Astrocyte (in vitro differentiated cells and primary cell): ENCODE results near the gene NUDT21. TPM values are rescaled to one million over a fixed set of nuclear protein-coding genes. Genes with fewer than 3 reads are reported as not detected.
A peak's percentile ranks its signal among the peaks of the same experiment; 100 is the strongest.

ENCODE experiments used
- DNase-seq: peaks from one replicate; pipeline ENCODE4 v3.0.0-alpha.2; 2010; ENCODE audit warnings: low read depth
- FAIRE-seq: peaks from 2 replicates; lab custom pipeline; 2011; peaks lifted over from hg19 to GRCh38; lab: Jason Lieb, UNC
- H2AFZ ChIP-seq: 2 replicates; pipeline ENCODE4 v1.6.0; 2012; ENCODE audit warnings: low read depth, low read length, inconsistent platforms
- H3K27ac ChIP-seq: 2 replicates; pipeline ENCODE4 v1.5.1; 2011; ENCODE audit warnings: low read depth, low read length, inconsistent platforms
- H3K27me3 ChIP-seq: 2 replicates; pipeline ENCODE4 v1.6.0; 2011; ENCODE audit warnings: low read length, inconsistent platforms; ENCODE audit not compliant: insufficient read depth
- H3K36me3 ChIP-seq: 2 replicates; pipeline ENCODE4 v1.5.1; 2011; ENCODE audit warnings: low read length, inconsistent platforms; ENCODE audit not compliant: insufficient read depth
- H3K4me1 ChIP-seq: 2 replicates; pipeline ENCODE4 v1.5.1; 2011; ENCODE audit warnings: low read length, inconsistent platforms; ENCODE audit not compliant: insufficient read depth
- H3K4me2 ChIP-seq: 2 replicates; pipeline ENCODE4 v1.6.0; 2012; ENCODE audit warnings: low read length, inconsistent platforms
- H3K4me3 ChIP-seq: 2 replicates; pipeline ENCODE4 v1.5.1; 2011; ENCODE audit warnings: low read depth, mild to moderate bottlenecking, low read length, inconsistent platforms; ENCODE audit not compliant: insufficient read depth
- H3K79me2 ChIP-seq: 2 replicates; pipeline ENCODE4 v1.6.0; 2012; ENCODE audit warnings: mild to moderate bottlenecking, low read length, inconsistent platforms; ENCODE audit not compliant: insufficient read depth
- H3K9ac ChIP-seq: 2 replicates; pipeline ENCODE4 v1.6.0; 2012; ENCODE audit warnings: mild to moderate bottlenecking, low read length, inconsistent platforms
- H3K9me3 ChIP-seq: 2 replicates; pipeline ENCODE4 v1.5.1; 2012; ENCODE audit warnings: low read depth, mild to moderate bottlenecking, low read length, inconsistent platforms; ENCODE audit not compliant: insufficient read depth
- H4K20me1 ChIP-seq: 2 replicates; pipeline ENCODE4 v1.6.0; 2012; ENCODE audit warnings: low read length, inconsistent platforms; ENCODE audit not compliant: insufficient read depth
- H3K27ac Mint-ChIP-seq: one replicate; pipeline ENCODE4 v1.8.0; 2021; ENCODE audit warnings: mild to moderate bottlenecking, mixed read lengths; ENCODE audit not compliant: unreplicated experiment
- H3K27me3 Mint-ChIP-seq: one replicate; pipeline ENCODE4 v1.8.0; 2021; ENCODE audit warnings: low read depth, mixed read lengths; ENCODE audit not compliant: unreplicated experiment
- H3K36me3 Mint-ChIP-seq: one replicate; pipeline ENCODE4 v1.8.0; 2021; ENCODE audit warnings: low read depth, mixed read lengths; ENCODE audit not compliant: unreplicated experiment
- H3K4me1 Mint-ChIP-seq: one replicate; pipeline ENCODE4 v1.8.0; 2021; ENCODE audit warnings: low read depth, mixed read lengths; ENCODE audit not compliant: unreplicated experiment
- H3K4me3 Mint-ChIP-seq: one replicate; pipeline ENCODE4 v1.8.0; 2021; ENCODE audit warnings: mild to moderate bottlenecking, moderate library complexity, mixed read lengths; ENCODE audit not compliant: unreplicated experiment
- H3K9me3 Mint-ChIP-seq: one replicate; pipeline ENCODE4 v1.8.0; 2021; ENCODE audit warnings: mild to moderate bottlenecking, mixed read lengths; ENCODE audit not compliant: unreplicated experiment
- CTCF ChIP-seq: IDR thresholded peaks from 2 replicates; pipeline ENCODE4 v1.5.1; 2011; ENCODE audit warnings: low read depth, mild to moderate bottlenecking, inconsistent platforms, low read length, moderate library complexity; ENCODE audit not compliant: insufficient read depth
- EZH2 ChIP-seq: IDR thresholded peaks from 2 replicates; pipeline ENCODE4 v1.6.1; 2012; ENCODE audit warnings: mild to moderate bottlenecking, low read length, inconsistent platforms; ENCODE audit not compliant: insufficient read depth
- total RNA-seq: library from RNA; stranded (reverse); gene quantifications from 2 replicates; pipeline ENCODE4 v1.2.1, GENCODE V29; 2021

The NUDT21 gene
- total RNA-seq, 1 donor from 2014 or later, result 86.0 TPM

- FAIRE-seq (peak; percentile 100), DNase-seq (peak; percentile 98)
- Histone ChIP-seq H3K36me3 (peaks cover 12% of the 10 kb centered on the region), H2AFZ (no peak overlapping the region), H3K4me3 (no peak overlapping the region), H3K4me1 (peaks cover 14% of the 10 kb centered on the region), H4K20me1 (no peaks in the 10 kb centered on the region), H3K27me3 (no peaks in the 10 kb centered on the region), H3K27ac (peak overlapping the region; percentile 87), H3K9ac (peak overlapping the region; percentile 53), H3K79me2 (no peaks in the 10 kb centered on the region), H3K4me2 (peak overlapping the region; percentile 65), H3K9me3 (no peaks in the 10 kb centered on the region)
- TF ChIP-seq EZH2, result no peak
- Mint-ChIP-seq H3K36me3 (peaks cover 50% of the 10 kb centered on the region), H3K4me1 (peaks cover 11% of the 10 kb centered on the region), H3K27ac (peak overlapping the region; percentile 50), H3K27me3 (no peaks in the 10 kb centered on the region), H3K9me3 (peaks cover 2% of the 10 kb centered on the region), H3K4me3 (peak overlapping the region; percentile 2)
These were observed 61.6 kb downstream of the NUDT21 start for GRCh38 chr16:56389554-56389953.

GRCh38 chr16:56388209-56388608 is 62.9 kb downstream of the NUDT21 start:
- Histone ChIP-seq H3K4me3 (no peak overlapping the region), H2AFZ (no peak overlapping the region), H3K27me3 (no peaks in the 10 kb centered on the region), H3K4me2 (no peak overlapping the region), H3K36me3 (peaks cover 21% of the 10 kb centered on the region), H3K79me2 (no peaks in the 10 kb centered on the region), H3K4me1 (peaks cover 19% of the 10 kb centered on the region), H3K9ac (no peak overlapping the region), H3K27ac (no peak overlapping the region), H3K9me3 (no peaks in the 10 kb centered on the region), H4K20me1 (no peaks in the 10 kb centered on the region)
- Mint-ChIP-seq H3K9me3 (peaks cover 4% of the 10 kb centered on the region), H3K27me3 (no peaks in the 10 kb centered on the region), H3K36me3 (peaks cover 57% of the 10 kb centered on the region), H3K4me1 (peaks cover 16% of the 10 kb centered on the region), H3K4me3 (no peak overlapping the region), H3K27ac (no peak overlapping the region)
- no peak for FAIRE-seq
- DNase-seq, result peak; percentile 41
- no peak for TF ChIP-seq CTCF
- TF ChIP-seq EZH2, result no peak

GRCh38 chr16:56387396-56387795 is 63.7 kb downstream of the NUDT21 start:
- no peak for FAIRE-seq
- H3K27ac ChIP-seq, result no peak overlapping the region
- H2AFZ ChIP-seq, result no peak overlapping the region
- H3K9ac ChIP-seq, result no peak overlapping the region
- no peak for DNase-seq
- H3K36me3 ChIP-seq, result peaks cover 21% of the 10 kb centered on the region
- no peaks in the 10 kb centered on the region for H3K9me3 ChIP-seq
- H3K4me1 ChIP-seq, result peaks cover 25% of the 10 kb centered on the region
- no peaks in the 10 kb centered on the region for H4K20me1 ChIP-seq
- Mint-ChIP-seq H3K4me1 (peaks cover 20% of the 10 kb centered on the region), H3K27me3 (no peaks in the 10 kb centered on the region), H3K27ac (no peak overlapping the region), H3K4me3 (no peak overlapping the region), H3K36me3 (peaks cover 55% of the 10 kb centered on the region), H3K9me3 (peaks cover 4% of the 10 kb centered on the region)
- no peaks in the 10 kb centered on the region for H3K79me2 ChIP-seq
- H3K4me3 ChIP-seq, result no peak overlapping the region
- H3K27me3 ChIP-seq, result no peaks in the 10 kb centered on the region
- TF ChIP-seq EZH2 (no peak), CTCF (no peak)
- no peak overlapping the region for H3K4me2 ChIP-seq
